GM12878 (cell line): ENCODE measurements around the gene ERC1.

ENCODE experiments used
- EZH2 ChIP-seq: IDR thresholded peaks from 2 replicates; pipeline ENCODE4 v1.6.1; 2012; ENCODE audit warnings: low read depth, mild to moderate bottlenecking, control low read depth, inconsistent platforms, low read length, borderline replicate concordance; ENCODE audit not compliant: control insufficient read depth
- RAD21 ChIP-seq: IDR thresholded peaks from 2 replicates; pipeline ENCODE4 v1.6.1; 2011; ENCODE audit warnings: mild to moderate bottlenecking, low read depth, low read length, moderate library complexity; ENCODE audit not compliant: insufficient read depth
- RB1 ChIP-seq: fragments of 450-650 bp; formaldehyde crosslinking; IDR thresholded peaks from 2 replicates; pipeline ENCODE4 v1.6.1; 2017; ENCODE audit warnings: mild to moderate bottlenecking, borderline replicate concordance
- RFX5 ChIP-seq: IDR thresholded peaks from 2 replicates; pipeline ENCODE4 v1.6.1; 2011; ENCODE audit warnings: low read depth, low read length, improper control_type of control experiment
- TF ChIP-seq, protein P1 (sequence below), 3 experiments: IDR thresholded peaks in 2 of 3; conservative IDR thresholded peaks in 1 of 3; 2 replicates each; pipeline ENCODE4 v1.5.1; 2011; ENCODE audit warnings: low read depth in 3 of 3, low read length in 3 of 3, mild to moderate bottlenecking in 3 of 3, control low read depth in 2 of 3, moderate library complexity in 2 of 3, inconsistent platforms in 1 of 3, mixed read lengths in 1 of 3; ENCODE audit not compliant: control insufficient read depth in 2 of 3, insufficient read depth in 1 of 3; ENCODE audit errors: extremely low read depth in 1 of 3
- TF ChIP-seq, protein P2 (sequence below): fragments of 450-650 bp; IDR thresholded peaks from 2 replicates; pipeline ENCODE4 v1.6.1; 2017; ENCODE audit warnings: mild to moderate bottlenecking
- TF ChIP-seq, protein P3 (sequence below): IDR thresholded peaks from 2 replicates; pipeline ENCODE4 v1.6.1; 2011; ENCODE audit warnings: low read depth, low read length, improper control_type of control experiment, borderline replicate concordance

DNA sequence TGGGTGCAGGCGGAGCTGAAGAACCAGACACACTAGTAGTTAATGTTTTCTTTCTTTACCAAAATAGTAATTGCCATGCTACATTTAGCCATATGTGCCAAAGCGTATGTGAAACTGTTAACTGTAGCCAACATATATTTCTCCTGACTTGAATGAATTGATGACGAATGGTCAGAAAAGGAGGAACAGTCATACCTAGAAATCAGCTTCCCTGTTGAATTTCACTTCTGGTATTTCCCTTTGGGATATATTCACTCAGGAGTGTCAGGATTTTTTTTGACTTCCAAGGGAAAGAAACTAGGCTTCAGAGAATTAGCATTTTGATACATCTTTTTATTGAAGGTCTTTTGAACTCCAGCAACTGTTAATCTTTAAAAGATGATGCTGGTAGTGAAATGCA, 87.0 kb downstream of the ERC1 start:
- TF ChIP-seq, protein P1, sequence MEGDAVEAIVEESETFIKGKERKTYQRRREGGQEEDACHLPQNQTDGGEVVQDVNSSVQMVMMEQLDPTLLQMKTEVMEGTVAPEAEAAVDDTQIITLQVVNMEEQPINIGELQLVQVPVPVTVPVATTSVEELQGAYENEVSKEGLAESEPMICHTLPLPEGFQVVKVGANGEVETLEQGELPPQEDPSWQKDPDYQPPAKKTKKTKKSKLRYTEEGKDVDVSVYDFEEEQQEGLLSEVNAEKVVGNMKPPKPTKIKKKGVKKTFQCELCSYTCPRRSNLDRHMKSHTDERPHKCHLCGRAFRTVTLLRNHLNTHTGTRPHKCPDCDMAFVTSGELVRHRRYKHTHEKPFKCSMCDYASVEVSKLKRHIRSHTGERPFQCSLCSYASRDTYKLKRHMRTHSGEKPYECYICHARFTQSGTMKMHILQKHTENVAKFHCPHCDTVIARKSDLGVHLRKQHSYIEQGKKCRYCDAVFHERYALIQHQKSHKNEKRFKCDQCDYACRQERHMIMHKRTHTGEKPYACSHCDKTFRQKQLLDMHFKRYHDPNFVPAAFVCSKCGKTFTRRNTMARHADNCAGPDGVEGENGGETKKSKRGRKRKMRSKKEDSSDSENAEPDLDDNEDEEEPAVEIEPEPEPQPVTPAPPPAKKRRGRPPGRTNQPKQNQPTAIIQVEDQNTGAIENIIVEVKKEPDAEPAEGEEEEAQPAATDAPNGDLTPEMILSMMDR (IDR thresholded peaks at IDR 0.05 in 2 of 3, conservative IDR thresholded peaks at IDR 0.05 in 1 of 3; ENCODE audit: control insufficient read depth in 2 of 3, extremely low read depth in 1 of 3, insufficient read depth in 1 of 3, low read depth in 3 of 3, low read length in 3 of 3): no peak
- TF ChIP-seq RB1 (no peak), EZH2 (no peak), RAD21 (no peak), RFX5 (no peak)
- TF ChIP-seq, protein P2, sequence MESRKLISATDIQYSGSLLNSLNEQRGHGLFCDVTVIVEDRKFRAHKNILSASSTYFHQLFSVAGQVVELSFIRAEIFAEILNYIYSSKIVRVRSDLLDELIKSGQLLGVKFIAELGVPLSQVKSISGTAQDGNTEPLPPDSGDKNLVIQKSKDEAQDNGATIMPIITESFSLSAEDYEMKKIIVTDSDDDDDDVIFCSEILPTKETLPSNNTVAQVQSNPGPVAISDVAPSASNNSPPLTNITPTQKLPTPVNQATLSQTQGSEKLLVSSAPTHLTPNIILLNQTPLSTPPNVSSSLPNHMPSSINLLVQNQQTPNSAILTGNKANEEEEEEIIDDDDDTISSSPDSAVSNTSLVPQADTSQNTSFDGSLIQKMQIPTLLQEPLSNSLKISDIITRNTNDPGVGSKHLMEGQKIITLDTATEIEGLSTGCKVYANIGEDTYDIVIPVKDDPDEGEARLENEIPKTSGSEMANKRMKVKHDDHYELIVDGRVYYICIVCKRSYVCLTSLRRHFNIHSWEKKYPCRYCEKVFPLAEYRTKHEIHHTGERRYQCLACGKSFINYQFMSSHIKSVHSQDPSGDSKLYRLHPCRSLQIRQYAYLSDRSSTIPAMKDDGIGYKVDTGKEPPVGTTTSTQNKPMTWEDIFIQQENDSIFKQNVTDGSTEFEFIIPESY: no peak
- TF ChIP-seq, protein P3, sequence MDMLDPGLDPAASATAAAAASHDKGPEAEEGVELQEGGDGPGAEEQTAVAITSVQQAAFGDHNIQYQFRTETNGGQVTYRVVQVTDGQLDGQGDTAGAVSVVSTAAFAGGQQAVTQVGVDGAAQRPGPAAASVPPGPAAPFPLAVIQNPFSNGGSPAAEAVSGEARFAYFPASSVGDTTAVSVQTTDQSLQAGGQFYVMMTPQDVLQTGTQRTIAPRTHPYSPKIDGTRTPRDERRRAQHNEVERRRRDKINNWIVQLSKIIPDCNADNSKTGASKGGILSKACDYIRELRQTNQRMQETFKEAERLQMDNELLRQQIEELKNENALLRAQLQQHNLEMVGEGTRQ: no peak
